B cell (primary cell): Measurements from ENCODE around the gene P2RX3. TPM values are rescaled to one million over a fixed set of nuclear protein-coding genes. Genes with fewer than 3 reads are reported as not detected.

Source experiments
- ATAC-seq: fragments of 200-7000 bp; cut with Tn5 transposase; one replicate; pipeline ENCODE4 v1.10.0; 2021; ENCODE audit warnings: low read depth, mild to moderate bottlenecking, moderate number of reproducible peaks, moderate library complexity
- CTCF ChIA-PET: fragments of 350-600 bp; sonication (Branson Sonifier 250); formaldehyde crosslinking; loops from one replicate; lab custom pipeline; 2021; ENCODE audit warnings: antibody characterized with exemption, inconsistent platforms; lab: Charles Lee
- POLR2A ChIA-PET: fragments of 350-600 bp; sonication (Branson Sonifier 250); formaldehyde crosslinking; loops from one replicate; lab custom pipeline; 2021; ENCODE audit warnings: antibody characterized with exemption; lab: Charles Lee
- DNase-seq: peaks from one replicate; pipeline ENCODE4 v3.0.0; 2013
- H2AFZ ChIP-seq: 2 replicates; pipeline ENCODE4 v1.6.1; 2012; ENCODE audit warnings: mild to moderate bottlenecking, low read depth, low read length; ENCODE audit not compliant: insufficient read depth, poor library complexity, severe bottlenecking
- H3K27ac ChIP-seq, 2 donors: 1 replicate in 1 of 2; 2 replicates in 1 of 2; pipeline ENCODE4 v1.5.1; 2012 to 2013; ENCODE audit warnings: low read length in 2 of 2, mild to moderate bottlenecking in 2 of 2, moderate library complexity in 1 of 2
- H3K27me3 ChIP-seq, 4 experiments: fragments of 200-600 bp in 1 of 4; sonication (generic) in 1 of 4; replicated peaks in 1 of 4; 1 replicate in 2 of 4; 2 replicates in 2 of 4; pipeline versions ENCODE4 v1.6.1 to v1.7.0; 2013 to 2016; ENCODE audit warnings: low read length in 3 of 4, mild to moderate bottlenecking in 2 of 4, mixed read lengths in 1 of 4, moderate library complexity in 1 of 4; ENCODE audit not compliant: insufficient read depth in 4 of 4, control insufficient read depth in 3 of 4; ENCODE audit errors: control extremely low read depth in 1 of 4
- H3K36me3 ChIP-seq, 2 experiments: replicated peaks in 1 of 2; 1 replicate in 1 of 2; 2 replicates in 1 of 2; pipeline versions ENCODE4 v1.6.1 to v1.7.1; 2013; ENCODE audit warnings: low read length in 1 of 2; ENCODE audit not compliant: insufficient read depth in 2 of 2, control insufficient read depth in 1 of 2; ENCODE audit errors: control extremely low read depth in 1 of 2, extremely low read depth in 1 of 2
- H3K4me1 ChIP-seq, 2 donors: fragments of 200-600 bp in 1 of 2; sonication (generic) in 1 of 2; 1 replicate in 1 of 2; 2 replicates in 1 of 2; pipeline versions ENCODE4 v1.5.1 to v1.6.1; 2013 to 2017; ENCODE audit warnings: low read length in 2 of 2; ENCODE audit not compliant: control insufficient read depth in 2 of 2, insufficient read depth in 2 of 2
- H3K4me2 ChIP-seq: replicated peaks from 2 replicates; pipeline ENCODE3; 2012; ENCODE audit warnings: mild to moderate bottlenecking, low read depth, low read length; ENCODE audit not compliant: poor library complexity, severe bottlenecking
- H3K4me3 ChIP-seq, 5 experiments: fragments of 200-600 bp in 1 of 5; sonication (generic) in 1 of 5; 1 replicate in 3 of 5; 2 replicates in 2 of 5; pipeline versions ENCODE4 v1.5.1 to v1.7.0; 2011 to 2016; ENCODE audit warnings: low read length in 4 of 5, mild to moderate bottlenecking in 4 of 5, low read depth in 2 of 5, control low read depth in 1 of 5, moderate library complexity in 1 of 5; ENCODE audit not compliant: insufficient read depth in 1 of 5; ENCODE audit errors: control extremely low read depth in 1 of 5, extremely low read depth in 1 of 5
- H3K79me2 ChIP-seq: fragments of 200-600 bp; sonication (generic); one replicate; pipeline ENCODE4 v1.6.0; 2016; ENCODE audit warnings: low read length; ENCODE audit not compliant: control insufficient read depth, insufficient read depth
- H3K9ac ChIP-seq: fragments of 200-600 bp; sonication (generic); 2 replicates; pipeline ENCODE4 v1.6.1; 2017; ENCODE audit warnings: mild to moderate bottlenecking, low read length, moderate library complexity
- H3K9me3 ChIP-seq, 3 donors: one replicate each; pipeline versions ENCODE4 v1.6.1 to v1.7.1; 2013; ENCODE audit warnings: low read length in 2 of 3; ENCODE audit not compliant: control insufficient read depth in 2 of 3, insufficient read depth in 1 of 3; ENCODE audit errors: control extremely low read depth in 1 of 3
- H4K20me1 ChIP-seq: 2 replicates; pipeline ENCODE4 v1.6.0; 2012; ENCODE audit warnings: mild to moderate bottlenecking, low read length; ENCODE audit not compliant: insufficient read depth, control insufficient read depth, poor library complexity, severe bottlenecking
- H3K27ac Mint-ChIP-seq: one replicate; pipeline ENCODE4 v1.8.0; 2021; ENCODE audit warnings: mixed read lengths
- H3K27me3 Mint-ChIP-seq: one replicate; pipeline ENCODE4 v1.8.0; 2021; ENCODE audit warnings: mixed read lengths
- H3K4me1 Mint-ChIP-seq: one replicate; pipeline ENCODE4 v1.8.0; 2021; ENCODE audit warnings: mixed read lengths
- H3K4me3 Mint-ChIP-seq: one replicate; pipeline ENCODE4 v1.8.0; 2021; ENCODE audit warnings: mixed read lengths
- H3K9me3 Mint-ChIP-seq: one replicate; pipeline ENCODE4 v1.8.0; 2022; ENCODE audit warnings: mixed read lengths; ENCODE audit not compliant: insufficient read depth
- CTCF ChIP-seq: fragments of 200-600 bp; IDR thresholded peaks from one replicate; pipeline ENCODE4 v1.8.0; 2022; ENCODE audit warnings: antibody characterized with exemption, mild to moderate bottlenecking
- EZH2 ChIP-seq: IDR thresholded peaks from 2 replicates; pipeline ENCODE4 v1.6.1; 2012; ENCODE audit warnings: borderline replicate concordance, low read depth, mild to moderate bottlenecking, moderate library complexity, low read length; ENCODE audit not compliant: insufficient read depth, poor library complexity, severe bottlenecking
- WGBS: methylation state at CpG from one replicate; pipeline ENCODE4 v1.1.5; 2013; ENCODE audit warnings: missing lambda C conversion rate; ENCODE audit not compliant: insufficient coverage; 5-methylcytosine and 5-hydroxymethylcytosine counted together
- intact Hi-C: fragments of 100-400 bp; cut with micrococcal nuclease; formaldehyde crosslinking; loops from one replicate; pipeline ENCODE4 v1.10.0; 2022
- polyA plus RNA-seq: library from polyadenylated mRNA; depleted of rRNA; stranded (reverse); fragments of >200 nt; gene quantifications from 2 replicates; pipeline ENCODE4 v1.2.3, GENCODE V29; 2012
- total RNA-seq, 2 donors: library from RNA; stranded (reverse); fragments of 120-200 nt in 1 of 2; gene quantifications; 1 replicate in 1 of 2; 2 replicates in 1 of 2; pipeline versions ENCODE4 v1.2.3 to v1.2.4, GENCODE V29; 2013 to 2022

Gene P2RX3
- total and polyA plus RNA-seq, 2 donors (not counting 1 experiment from before 2014, with no cell fraction given) = not detected

GRCh38 chr11:57302489-57302888 lies 35.7 kb upstream of the P2RX3 start:
- Histone ChIP-seq H3K4me3 (no peak overlapping the region), H4K20me1 (no peaks in the 10 kb centered on the region), H3K9ac (no peak overlapping the region), H3K4me1 (no peaks in the 10 kb centered on the region), H3K27ac (no peak overlapping the region), H3K9me3 (peaks cover 0 to 29% (median 12%) of the 10 kb centered on the region in 3 donors), H3K27me3 (no peaks in the 10 kb centered on the region), H3K4me2 (no peak overlapping the region), H2AFZ (no peak overlapping the region), H3K79me2 (no peaks in the 10 kb centered on the region), H3K36me3 (peaks cover 0 to 4% of the 10 kb centered on the region in 2 experiments)
- ChIA-PET CTCF (no interaction called here), POLR2A (no interaction called here)
- 95% methylated on average over 15 of the region's 15 CpGs for WGBS
- DNase-seq (no peak), ATAC-seq (no peak)
- H3K27me3 Mint-ChIP-seq = no peaks in the 10 kb centered on the region
- H3K4me1 Mint-ChIP-seq = peaks cover 2% of the 10 kb centered on the region
- H3K4me3 Mint-ChIP-seq = no peak overlapping the region
- no peaks in the 10 kb centered on the region for H3K9me3 Mint-ChIP-seq
- no peak for TF ChIP-seq CTCF
- TF ChIP-seq EZH2 = no peak
- H3K27ac Mint-ChIP-seq = no peak overlapping the region
- intact Hi-C loops = no loop called here

GRCh38 chr11:57303280-57303989 lies 34.7 kb upstream of the P2RX3 start:
- Mint-ChIP-seq H3K27ac (no peak overlapping the region), H3K4me3 (no peak overlapping the region), H3K27me3 (no peaks in the 10 kb centered on the region), H3K4me1 (peaks cover 2% of the 10 kb centered on the region), H3K9me3 (no peaks in the 10 kb centered on the region)
- H3K4me3 ChIP-seq = no peak overlapping the region
- H3K27ac ChIP-seq = no peak overlapping the region
- no peak overlapping the region for H3K4me2 ChIP-seq
- peaks cover 0 to 4% of the 10 kb centered on the region in 2 experiments for H3K36me3 ChIP-seq
- no peaks in the 10 kb centered on the region for H3K27me3 ChIP-seq
- H2AFZ ChIP-seq = no peak overlapping the region
- no peaks in the 10 kb centered on the region for H3K79me2 ChIP-seq
- no peak for ATAC-seq
- TF ChIP-seq EZH2 (no peak), CTCF (no peak)
- intact Hi-C loops = no loop called here
- 98% methylated on average over 17 of the region's 17 CpGs for WGBS
- H3K9me3 ChIP-seq = peaks cover 0 to 22% (median 12%) of the 10 kb centered on the region in 3 donors
- POLR2A ChIA-PET = no interaction called here
- H4K20me1 ChIP-seq = no peaks in the 10 kb centered on the region
- no peaks in the 10 kb centered on the region for H3K4me1 ChIP-seq
- DNase-seq = no peak
- CTCF ChIA-PET = interaction anchor here (0.6 kb wide), 1 partner anchor 25 kb away, joined by 4 read pairs; no protein-coding TSS in a partner anchor
- no peak overlapping the region for H3K9ac ChIP-seq
